PC-9 (cell line): ENCODE measurements around the gene UQCRC1. TPM values are rescaled to one million over a fixed set of nuclear protein-coding genes. Genes with fewer than 3 reads are reported as not detected.

Source experiments
- BruUV-seq: library from RNA; stranded (reverse); fragments of 400-500 nt; replicated peaks from 2 replicates; lab custom pipeline; 2021; lab: Mats Ljungman, UMichigan
- CTCF ChIA-PET: fragments of 300-600 bp; sonication (Branson Sonifier 250); formaldehyde crosslinking; loops from one replicate; lab custom pipeline; 2022; ENCODE audit warnings: antibody characterized with exemption; lab: Charles Lee
- POLR2A ChIA-PET: fragments of 300-600 bp; sonication (Branson Sonifier 250); formaldehyde crosslinking; loops from one replicate; lab custom pipeline; 2022; ENCODE audit warnings: antibody characterized with exemption; ENCODE audit not compliant: unreplicated experiment; lab: Charles Lee
- DNase-seq, 2 experiments: peaks; one replicate each; pipeline versions ENCODE4 v3.0.0 to v3.0.0-alpha.2; 2015 to 2022; ENCODE audit warnings: mixed read lengths in 1 of 2
- H2AFZ ChIP-seq: fragments of 200-600 bp; sonication (generic); 2 replicates; pipeline ENCODE4 v1.8.1; 2017; ENCODE audit warnings: antibody characterized with exemption
- H3F3A ChIP-seq: fragments of 200-600 bp; sonication (generic); 2 replicates; pipeline ENCODE4 v1.8.1; 2017; ENCODE audit warnings: antibody characterized with exemption, mild to moderate bottlenecking, low read depth; ENCODE audit not compliant: insufficient read depth
- H3K27ac ChIP-seq: fragments of 200-600 bp; sonication (generic); 2 replicates; pipeline ENCODE4 v1.6.1; 2016; ENCODE audit warnings: mixed run types
- H3K27me3 ChIP-seq: fragments of 200-600 bp; sonication (generic); 2 replicates; pipeline ENCODE4 v1.6.1; 2016; ENCODE audit warnings: low read depth, mixed run types; ENCODE audit not compliant: insufficient read depth
- H3K36me3 ChIP-seq: fragments of 200-600 bp; sonication (generic); 2 replicates; pipeline ENCODE4 v1.6.1; 2016; ENCODE audit warnings: low read depth, mixed run types
- H3K4me1 ChIP-seq: fragments of 200-600 bp; sonication (generic); replicated peaks from 2 replicates; pipeline ENCODE4 v1.6.1; 2016; ENCODE audit warnings: mixed run types; ENCODE audit not compliant: insufficient read depth
- H3K4me2 ChIP-seq: fragments of 200-600 bp; sonication (generic); 2 replicates; pipeline ENCODE4 v1.6.1; 2017; ENCODE audit warnings: mixed run types
- H3K4me3 ChIP-seq: fragments of 200-600 bp; sonication (generic); 2 replicates; pipeline ENCODE4 v1.6.1; 2016; ENCODE audit warnings: mixed run types
- H3K79me2 ChIP-seq: fragments of 200-600 bp; sonication (generic); 2 replicates; pipeline ENCODE4 v1.6.1; 2017; ENCODE audit warnings: low read depth, mixed run types
- H3K9me2 ChIP-seq: fragments of 200-600 bp; sonication (generic); 2 replicates; pipeline ENCODE4 v1.8.1; 2017; ENCODE audit warnings: mild to moderate bottlenecking; ENCODE audit not compliant: insufficient read depth
- H3K9me3 ChIP-seq: fragments of 200-600 bp; sonication (generic); 2 replicates; pipeline ENCODE4 v1.8.1; 2016; ENCODE audit warnings: low read depth; ENCODE audit not compliant: insufficient read depth
- H4K20me1 ChIP-seq: fragments of 200-600 bp; sonication (generic); 2 replicates; pipeline ENCODE4 v1.8.1; 2017; ENCODE audit not compliant: insufficient read depth
- CTCF ChIP-seq: fragments of 200-600 bp; sonication (generic); conservative IDR thresholded peaks from 2 replicates; pipeline ENCODE4 v1.6.1; 2017; ENCODE audit warnings: mixed run types, antibody characterized with exemption, mild to moderate bottlenecking, moderate library complexity
- EZH2 ChIP-seq: fragments of 200-600 bp; sonication (generic); IDR thresholded peaks from 2 replicates; pipeline ENCODE4 v1.8.0; 2017; ENCODE audit warnings: antibody characterized with exemption, low read depth
- intact Hi-C: fragments of 100-400 bp; cut with micrococcal nuclease; formaldehyde crosslinking; loops from one replicate; pipeline ENCODE4 v1.10.0; 2022; ENCODE audit not compliant: unreplicated experiment
- total RNA-seq: library from RNA; stranded (reverse); gene quantifications from 2 replicates; pipeline ENCODE4 v1.2.3, GENCODE V29; 2021

UQCRC1 gene
- total RNA-seq, 1 experiment from 2014 or later: 255 TPM

DNA sequence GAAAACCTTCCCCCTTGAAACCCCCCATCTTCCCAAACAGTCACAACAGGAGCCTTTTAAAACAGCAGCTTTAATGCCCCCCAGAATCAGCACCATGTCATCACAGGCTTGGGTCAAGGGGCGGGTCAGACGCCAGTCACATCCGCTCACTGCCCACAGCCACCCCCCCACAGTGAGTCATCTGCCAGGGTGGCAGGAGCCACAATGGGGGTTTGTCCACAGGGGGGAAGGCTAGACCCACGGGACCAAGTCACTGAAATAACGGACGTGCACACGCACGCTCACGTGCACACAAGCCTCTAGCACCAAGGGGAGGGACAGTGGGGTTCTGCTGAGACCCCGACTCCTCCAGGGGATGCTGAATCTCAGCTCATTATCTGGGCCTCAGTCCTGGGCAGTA, 45.4 kb downstream of the UQCRC1 start:
- Histone ChIP-seq H3K4me1 (peaks cover 7% of the 10 kb centered on the region; the same call in 1 of the 2 replicates), H3K79me2 (no peaks in the 10 kb centered on the region), H4K20me1 (no peaks in the 10 kb centered on the region), H2AFZ (no peak overlapping the region), H3K9me3 (no peaks in the 10 kb centered on the region), H3K36me3 (no peaks in the 10 kb centered on the region), H3K4me3 (no peak overlapping the region), H3K9me2 (no peaks in the 10 kb centered on the region), H3K27me3 (no peaks in the 10 kb centered on the region), H3K4me2 (peak overlapping the region; percentile 16; the same call in 1 of the 2 replicates), H3F3A (peaks cover 8% of the 10 kb centered on the region; the same call in 1 of the 2 replicates), H3K27ac (no peak overlapping the region)
- ChIA-PET POLR2A (no interaction called here), CTCF (no interaction called here)
- intact Hi-C loops: no loop called here
- BruUV-seq: no TSS peak
- TF ChIP-seq CTCF: no peak
- no peak for TF ChIP-seq EZH2
- DNase-seq: peak in 1 of 2 experiments; percentile 63

DNA sequence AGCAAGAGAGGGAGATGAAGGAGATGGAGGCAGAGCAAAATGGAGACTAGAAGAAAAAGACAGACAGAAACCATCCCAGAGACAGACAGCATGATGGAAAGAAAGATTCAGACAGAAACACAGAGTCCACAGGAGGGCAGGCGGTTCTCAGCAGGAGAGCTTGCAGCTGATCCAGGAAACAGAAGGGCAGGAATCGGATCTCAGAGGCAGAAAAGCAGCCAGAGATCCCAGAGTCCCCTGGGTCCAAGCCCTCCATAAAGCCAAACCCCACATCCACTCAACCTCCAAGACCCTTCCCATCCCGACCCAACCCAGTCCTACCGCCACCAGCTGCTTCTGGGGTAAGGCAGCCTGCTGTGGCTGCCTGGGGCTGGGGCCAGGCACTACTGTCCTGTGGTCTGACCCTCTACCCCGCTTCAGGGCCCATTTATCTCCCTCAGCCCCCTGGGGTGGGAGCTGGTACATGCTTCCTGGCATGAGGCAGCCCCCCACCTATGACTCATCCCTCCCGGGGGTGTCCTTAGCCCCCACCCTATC, 46.0 kb downstream of the UQCRC1 start, which contains the start of gene UCN2:
Gene UCN2, minus strand, starts transcription at position 400 of the 537 bp plus-strand sequence. CDS start 657 bp downstream, outside the sequence.
- H3K4me3 ChIP-seq: no peak within 1 kb of the TSS
- peaks cover 11% of the 10 kb centered on the region; the same call in 1 of the 2 replicates for H3F3A ChIP-seq
- intact Hi-C loops: no loop called here
- DNase-seq: no peak
- peaks cover 13% of the 10 kb centered on the region for H3K4me1 ChIP-seq
- H3K27ac ChIP-seq: no peak within 1 kb of the TSS
- ChIA-PET POLR2A (no interaction called here), CTCF (no interaction called here)
- H2AFZ ChIP-seq: no peak within 1 kb of the TSS
- no peaks in the 10 kb centered on the region for H3K27me3 ChIP-seq
- H3K9me3 ChIP-seq: no peaks in the 10 kb centered on the region
- no TSS peak for BruUV-seq
- TF ChIP-seq CTCF (no peak), EZH2 (no peak)
- H3K9me2 ChIP-seq: no peaks in the 10 kb centered on the region
- no peaks in the 10 kb centered on the region for H3K36me3 ChIP-seq
- no peaks in the 10 kb centered on the region for H3K79me2 ChIP-seq
- H3K4me2 ChIP-seq: peak within 1 kb of the TSS; percentile 16; the same call in 1 of the 2 replicates
- H4K20me1 ChIP-seq: no peaks in the 10 kb centered on the region

DNA sequence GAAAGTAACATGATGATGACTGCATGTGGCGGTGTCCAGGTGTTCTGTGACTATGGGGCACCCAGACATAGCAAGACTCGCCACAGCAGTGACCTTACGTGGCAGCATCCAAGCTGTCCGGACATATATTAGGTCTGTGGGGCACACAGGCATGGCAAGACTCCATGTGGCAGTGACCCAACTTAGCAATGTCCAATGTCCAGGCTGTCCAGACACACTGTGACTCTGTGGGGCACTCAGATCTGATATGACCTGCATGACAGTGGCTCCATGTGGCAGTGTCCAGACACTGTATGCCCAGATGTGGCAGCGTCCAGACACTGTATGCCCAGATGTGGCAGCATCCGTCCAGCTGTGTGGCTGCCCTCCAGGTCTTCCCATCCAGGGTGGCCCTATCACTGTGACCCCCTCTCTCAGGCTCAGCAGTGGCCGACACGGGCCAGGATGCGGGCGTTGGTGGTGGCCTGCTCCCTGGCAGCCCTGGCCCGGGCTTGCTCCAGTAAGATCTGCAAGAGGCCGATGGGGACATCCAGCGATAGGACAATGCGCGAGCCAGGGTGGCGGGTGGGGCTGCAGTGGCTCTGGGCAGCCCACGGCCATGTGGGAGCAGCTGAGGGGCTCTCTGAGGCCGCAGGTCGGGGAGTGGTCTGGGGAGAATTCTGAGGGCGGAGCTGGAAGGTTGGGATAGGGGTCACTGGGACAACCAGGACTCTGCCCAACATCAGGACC, 46.9 kb downstream of the UQCRC1 start:
- peaks cover 22% of the 10 kb centered on the region for H3K4me1 ChIP-seq
- BruUV-seq: no TSS peak
- DNase-seq: no peak
- no peak overlapping the region for H3K4me3 ChIP-seq
- intact Hi-C loops: no loop called here
- H3K36me3 ChIP-seq: no peaks in the 10 kb centered on the region
- H4K20me1 ChIP-seq: no peaks in the 10 kb centered on the region
- ChIA-PET POLR2A (no interaction called here), CTCF (no interaction called here)
- H3K4me2 ChIP-seq: no peak overlapping the region
- H3F3A ChIP-seq: peaks cover 14% of the 10 kb centered on the region; the same call in 1 of the 2 replicates
- no peaks in the 10 kb centered on the region for H3K79me2 ChIP-seq
- no peak overlapping the region for H3K27ac ChIP-seq
- no peak overlapping the region for H2AFZ ChIP-seq
- TF ChIP-seq EZH2: no peak
- no peaks in the 10 kb centered on the region for H3K9me2 ChIP-seq
- no peaks in the 10 kb centered on the region for H3K27me3 ChIP-seq
- H3K9me3 ChIP-seq: no peaks in the 10 kb centered on the region
